ENCODE measurements around the gene PLEKHA4. TPM values are rescaled to one million over a fixed set of nuclear protein-coding genes. Genes with fewer than 3 reads are reported as not detected.

The PLEKHA4 gene
- total and polyA plus RNA-seq, 2 experiments from 2014 or later = 12.2 to 12.3 TPM

DNA sequence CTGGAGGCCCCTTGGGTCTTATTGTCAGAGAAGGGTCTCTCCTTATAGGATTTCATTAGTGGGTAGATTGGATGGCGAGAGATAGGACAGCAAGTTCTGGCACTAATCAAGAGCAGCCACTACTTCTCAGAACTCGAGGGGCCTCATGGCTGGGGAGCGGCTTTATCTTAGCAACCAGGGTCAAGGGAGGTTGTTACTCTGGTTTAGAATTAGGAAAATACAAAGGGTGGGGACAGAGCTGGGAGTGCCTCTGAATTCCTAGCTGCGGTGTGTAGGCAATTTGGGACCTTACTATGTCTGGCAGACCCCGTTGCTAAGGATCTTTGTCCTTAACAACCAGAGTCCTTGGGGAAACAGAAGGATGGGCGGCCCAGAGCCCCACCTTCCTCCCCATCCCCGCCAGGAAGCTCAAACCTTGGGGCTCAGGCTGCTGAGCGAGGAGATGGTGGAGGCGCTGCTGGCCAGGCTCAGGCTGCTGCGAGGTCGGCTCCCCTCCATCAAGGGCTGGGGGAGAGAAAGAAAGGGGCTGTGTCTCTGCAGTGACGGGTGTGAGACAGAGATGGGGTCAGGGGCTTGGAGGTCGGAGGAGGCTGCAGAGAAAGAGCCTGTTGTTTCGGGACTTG lies 1.2 kb downstream of the PLEKHA4 start:
- Histone ChIP-seq H3K36me3 (ENCODE audit: insufficient read depth) (no peaks in the 10 kb centered on the region), H3K79me2 (replicated peaks; ENCODE audit: insufficient read depth) (no peaks in the 10 kb centered on the region), H3K4me1 (ENCODE audit: insufficient read depth) (peaks cover 8% of the 10 kb centered on the region; the same call in 1 of the 2 replicates), H3K4me2 (peak overlapping the region; percentile 78; the same call in 1 of the 2 replicates), H3K27ac (ENCODE audit: low read depth) (no peak overlapping the region), H3F3A (replicated peaks; ENCODE audit: low read depth) (peaks cover 7% of the 10 kb centered on the region), H3K9me2 (ENCODE audit: insufficient read depth) (no peaks in the 10 kb centered on the region), H2AFZ (no peak overlapping the region), H3K4me3 (no peak overlapping the region), H4K20me1 (replicated peaks; ENCODE audit: insufficient read depth) (no peaks in the 10 kb centered on the region), H3K27me3 (ENCODE audit: insufficient read depth) (no peaks in the 10 kb centered on the region)
- peaks cover 21% of the 10 kb centered on the region for H3K4me1 Mint-ChIP-seq
- peaks cover 9% of the 10 kb centered on the region for H3K27me3 Mint-ChIP-seq (ENCODE audit: insufficient read depth, low read depth, poor library complexity)
- TF ChIP-seq CTCF (conservative IDR thresholded peaks at IDR 0.05; ENCODE audit: low read depth in 2 of 2) (no peak), NANOG (IDR thresholded peaks at IDR 0.05; ENCODE audit: borderline replicate concordance) (no peak), ZNF462 (CRISPR knock-in tag; IDR thresholded peaks at IDR 0.05) (no peak), STAT1 (IDR thresholded peaks at IDR 0.05; ENCODE audit: unreplicated experiment) (no peak), EZH2 (IDR thresholded peaks at IDR 0.05; ENCODE audit: low read depth, unreplicated experiment) (no peak), ETS1 (IDR thresholded peaks at IDR 0.05) (no peak), POLR2AphosphoS5 (IDR thresholded peaks at IDR 0.05; ENCODE audit: low read depth) (no peak), CREB1 (CRISPR knock-in tag; IDR thresholded peaks at IDR 0.05; ENCODE audit: low read depth) (no peak)
- DNase-seq (ENCODE audit: low spot score) (no peak), ATAC-seq (no peak)
- H3K36me3 Mint-ChIP-seq (ENCODE audit: low read depth) = peaks cover 14% of the 10 kb centered on the region
- H3K9me3 Mint-ChIP-seq = peaks cover 2% of the 10 kb centered on the region; the same call in 1 of the 3 replicates
- peak overlapping the region; percentile 19; the same call in 1 of the 3 replicates for H3K4me3 Mint-ChIP-seq
- no peak overlapping the region; the same call in 1 of the 2 replicates for H3K27ac Mint-ChIP-seq
